SU-DHL-6 (cell line): ENCODE data around the gene PPP3CA.

ENCODE experiments used
- EZH2phosphoT487 ChIP-seq: fragments of 200-600 bp; sonication (generic), shearing (Covaris generic); conservative IDR thresholded peaks from 2 replicates; pipeline ENCODE4 v1.6.1; 2018; ENCODE audit warnings: mild to moderate bottlenecking, antibody characterized with exemption, low read length, moderate library complexity, mixed read lengths
- TF ChIP-seq, protein P1 (sequence below): fragments of 200-600 bp; sonication (generic); IDR thresholded peaks from one replicate; pipeline ENCODE4 v1.5.1; 2017; ENCODE audit warnings: antibody characterized with exemption, mild to moderate bottlenecking, low read length, moderate library complexity; ENCODE audit not compliant: insufficient read depth, poor library complexity, severe bottlenecking

DNA sequence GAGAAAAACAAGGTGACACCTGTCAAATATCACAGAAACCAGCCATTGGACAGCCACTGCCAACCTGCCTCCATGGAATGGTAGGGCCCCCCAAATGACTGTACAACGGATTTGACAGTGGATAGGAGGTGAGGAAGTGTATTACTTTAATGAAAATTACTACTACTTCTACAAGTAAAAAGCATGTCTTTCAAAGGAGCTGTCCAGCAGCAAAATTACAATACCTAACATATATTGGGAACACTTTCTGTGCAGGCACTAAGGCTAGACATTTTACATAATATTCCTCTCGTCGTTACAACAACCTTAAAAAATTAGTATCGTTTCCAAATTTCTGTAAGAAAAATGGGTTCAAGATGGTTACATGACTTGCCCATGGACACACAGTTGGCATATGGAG, 14.9 kb downstream of the PPP3CA start:
- TF ChIP-seq, protein P1, sequence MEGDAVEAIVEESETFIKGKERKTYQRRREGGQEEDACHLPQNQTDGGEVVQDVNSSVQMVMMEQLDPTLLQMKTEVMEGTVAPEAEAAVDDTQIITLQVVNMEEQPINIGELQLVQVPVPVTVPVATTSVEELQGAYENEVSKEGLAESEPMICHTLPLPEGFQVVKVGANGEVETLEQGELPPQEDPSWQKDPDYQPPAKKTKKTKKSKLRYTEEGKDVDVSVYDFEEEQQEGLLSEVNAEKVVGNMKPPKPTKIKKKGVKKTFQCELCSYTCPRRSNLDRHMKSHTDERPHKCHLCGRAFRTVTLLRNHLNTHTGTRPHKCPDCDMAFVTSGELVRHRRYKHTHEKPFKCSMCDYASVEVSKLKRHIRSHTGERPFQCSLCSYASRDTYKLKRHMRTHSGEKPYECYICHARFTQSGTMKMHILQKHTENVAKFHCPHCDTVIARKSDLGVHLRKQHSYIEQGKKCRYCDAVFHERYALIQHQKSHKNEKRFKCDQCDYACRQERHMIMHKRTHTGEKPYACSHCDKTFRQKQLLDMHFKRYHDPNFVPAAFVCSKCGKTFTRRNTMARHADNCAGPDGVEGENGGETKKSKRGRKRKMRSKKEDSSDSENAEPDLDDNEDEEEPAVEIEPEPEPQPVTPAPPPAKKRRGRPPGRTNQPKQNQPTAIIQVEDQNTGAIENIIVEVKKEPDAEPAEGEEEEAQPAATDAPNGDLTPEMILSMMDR = no peak
- no peak for TF ChIP-seq EZH2phosphoT487
